Measurements from ENCODE around the gene TRMT2A.

GRCh38 chr22:20105456-20106204 is 11.4 kb downstream of the TRMT2A start:
- no peak for TF ChIP-seq CTCF (conservative IDR thresholded peaks at IDR 0.05; ENCODE audit: low read length)
- no peak for TF ChIP-seq EZH2phosphoT487 (IDR thresholded peaks at IDR 0.05; ENCODE audit: borderline replicate concordance, low read depth, low read length)

Measured in OCI-LY7 (cell line).